Effector memory CD8-positive, alpha-beta T cell (primary cell): ENCODE data around the gene DNALI1.
"Not testable (repeated sequence)": the region's sequence is repeated elsewhere in the genome, so short reads cannot be mapped to it uniquely, and the experiment has no call there.

Source experiments
- ATAC-seq: fragments of 150-1000 bp; cut with Tn5 transposase; replicated peaks from 2 replicates; pipeline ENCODE4 v1.10.0; 2021; ENCODE audit warnings: mild to moderate bottlenecking, moderate library complexity
- DNase-seq, 3 experiments: peaks; one replicate each; pipeline ENCODE4 v3.0.0; 2021
- H3K27ac Mint-ChIP-seq, 2 donors: one replicate each; pipeline ENCODE4 v1.8.0; 2022; ENCODE audit warnings: mild to moderate bottlenecking in 2 of 2, mixed read lengths in 2 of 2, moderate library complexity in 2 of 2
- H3K27me3 Mint-ChIP-seq, 2 donors: one replicate each; pipeline ENCODE4 v1.8.0; 2022; ENCODE audit warnings: mixed read lengths in 2 of 2
- H3K36me3 Mint-ChIP-seq: one replicate; pipeline ENCODE4 v1.8.0; 2022; ENCODE audit warnings: mild to moderate bottlenecking, moderate library complexity, mixed read lengths; ENCODE audit not compliant: insufficient read depth
- H3K4me1 Mint-ChIP-seq, 2 donors: one replicate each; pipeline ENCODE4 v1.8.0; 2022; ENCODE audit warnings: low read depth in 2 of 2, mixed read lengths in 2 of 2
- H3K4me3 Mint-ChIP-seq, 2 donors: one replicate each; pipeline ENCODE4 v1.8.0; 2022; ENCODE audit warnings: mild to moderate bottlenecking in 2 of 2, mixed read lengths in 2 of 2, moderate library complexity in 2 of 2
- H3K9me3 Mint-ChIP-seq, 2 donors: one replicate each; pipeline ENCODE4 v1.8.0; 2022; ENCODE audit warnings: mixed read lengths in 2 of 2

The DNALI1 gene

DNA sequence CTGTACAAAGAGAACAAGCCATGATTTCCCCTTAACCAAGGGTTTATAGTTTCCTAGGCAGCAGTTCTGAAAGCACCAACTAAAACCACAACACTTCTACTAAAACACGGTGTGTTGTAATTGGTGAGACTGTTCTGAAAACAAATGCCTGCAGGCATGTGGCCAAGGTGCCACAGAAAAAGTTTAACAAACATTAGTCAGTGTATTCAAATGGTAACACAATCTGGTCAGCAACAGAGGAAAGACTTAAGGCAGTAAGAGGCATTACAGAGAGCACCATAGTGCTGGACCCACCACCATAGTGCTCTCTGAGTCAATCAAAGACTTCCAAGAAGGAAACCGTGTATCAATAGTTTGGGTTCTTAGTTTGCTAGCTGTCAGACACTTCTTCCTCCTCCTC, 19.4 kb upstream of the DNALI1 start:
- no peaks in the 10 kb centered on the region for H3K27me3 Mint-ChIP-seq
- H3K4me3 Mint-ChIP-seq: no peak overlapping the region
- no peaks in the 10 kb centered on the region for H3K9me3 Mint-ChIP-seq
- DNase-seq: no peak
- H3K27ac Mint-ChIP-seq: peak overlapping the region in 1 of 2 donors; percentile 61
- peaks cover 10 to 11% of the 10 kb centered on the region in 2 donors for H3K4me1 Mint-ChIP-seq
- H3K36me3 Mint-ChIP-seq: peaks cover 71% of the 10 kb centered on the region
- no peak for ATAC-seq

DNA sequence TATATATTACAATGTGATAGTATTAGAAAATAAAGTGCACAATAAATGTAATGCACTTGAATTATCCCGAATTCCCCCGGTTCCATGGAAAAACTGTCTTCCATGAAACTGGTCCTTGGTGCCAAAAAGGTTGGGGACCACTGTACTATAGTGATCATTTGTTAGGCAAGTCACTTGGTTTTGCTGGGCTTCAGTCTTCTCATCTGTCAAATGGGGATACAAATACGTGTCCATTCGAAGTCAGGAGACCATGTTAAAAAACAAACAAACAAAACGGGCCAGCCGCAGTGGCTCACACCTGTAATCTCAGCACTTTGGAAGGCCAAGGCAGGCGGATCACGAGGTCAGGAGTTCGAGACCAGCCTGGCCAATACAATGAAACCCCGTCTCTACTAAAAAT, 17.6 kb upstream of the DNALI1 start:
- H3K9me3 Mint-ChIP-seq, H3K27ac Mint-ChIP-seq, DNase-seq, ATAC-seq, H3K4me3 Mint-ChIP-seq, H3K27me3 Mint-ChIP-seq: not testable (repeated sequence)
- H3K4me1 Mint-ChIP-seq: peaks cover 10% of the 10 kb centered on the region in 2 donors
- peaks cover 86% of the 10 kb centered on the region for H3K36me3 Mint-ChIP-seq

DNA sequence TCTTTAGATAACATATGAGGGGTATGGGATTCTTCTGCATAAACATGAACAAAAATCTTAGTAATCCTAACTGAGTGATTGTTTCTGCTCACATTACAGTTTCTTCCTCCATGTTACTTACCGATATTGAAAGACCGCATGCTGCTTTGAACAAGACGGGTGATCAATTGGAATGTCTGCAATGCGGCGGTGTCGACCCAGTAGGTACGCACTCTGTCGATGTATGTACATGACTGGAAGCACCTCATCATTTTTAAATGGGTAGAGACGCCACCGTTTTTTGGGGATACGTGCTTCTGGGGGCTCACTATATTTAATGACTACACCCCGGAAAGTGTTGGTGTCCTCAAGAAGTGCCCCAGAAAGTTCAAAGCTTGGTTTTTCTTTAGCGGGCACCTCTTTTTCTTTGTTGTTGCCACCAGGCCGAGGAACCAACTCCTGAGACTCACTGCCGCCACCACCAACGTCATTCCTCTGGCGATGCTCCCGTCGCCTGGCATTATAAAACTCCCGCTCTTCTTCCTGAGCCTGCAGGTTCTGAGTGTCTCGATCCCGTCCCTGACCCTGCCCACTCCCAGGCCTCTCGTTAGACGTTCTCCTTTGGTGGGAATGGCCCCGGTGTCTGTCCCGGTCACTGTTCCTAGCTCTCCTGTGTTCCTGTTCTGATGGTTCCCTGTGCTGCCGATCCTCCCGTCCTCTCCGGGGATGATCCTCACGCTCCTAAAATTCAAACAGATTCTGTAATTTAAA, 16.5 kb upstream of the DNALI1 start:
- Mint-ChIP-seq H3K4me3 (no peak overlapping the region), H3K9me3 (no peaks in the 10 kb centered on the region), H3K27ac (no peak overlapping the region), H3K4me1 (peaks cover 7 to 10% of the 10 kb centered on the region in 2 donors), H3K36me3 (peaks cover 89% of the 10 kb centered on the region), H3K27me3 (no peaks in the 10 kb centered on the region)
- ATAC-seq (no peak), DNase-seq (no peak)

DNA sequence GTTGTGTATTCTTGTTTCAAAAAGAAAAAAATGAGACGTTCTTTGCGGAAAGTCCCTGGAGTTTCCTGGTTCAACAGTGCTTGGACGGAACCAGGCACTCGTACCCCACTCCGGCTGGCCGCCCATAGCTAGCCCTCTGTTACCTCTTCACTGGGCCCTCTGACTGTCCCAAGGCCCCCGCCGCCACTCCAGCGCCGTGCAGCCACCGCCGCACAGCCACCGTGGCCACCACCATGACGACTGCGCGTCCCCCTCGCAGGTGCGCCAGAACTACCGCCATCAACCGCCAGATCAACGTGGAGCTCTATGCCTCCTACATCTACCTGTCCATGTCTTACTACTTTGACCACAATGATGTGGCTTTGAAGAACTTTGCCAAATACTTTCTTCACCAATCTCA, 12.2 kb upstream of the DNALI1 start:
- peaks cover 87% of the 10 kb centered on the region for H3K36me3 Mint-ChIP-seq
- peaks cover 7 to 15% of the 10 kb centered on the region in 2 donors for H3K4me1 Mint-ChIP-seq
- ATAC-seq (no peak), DNase-seq (no peak)
- no peak overlapping the region for H3K4me3 Mint-ChIP-seq
- H3K9me3 Mint-ChIP-seq: no peaks in the 10 kb centered on the region
- no peaks in the 10 kb centered on the region for H3K27me3 Mint-ChIP-seq
- no peak overlapping the region for H3K27ac Mint-ChIP-seq

DNA sequence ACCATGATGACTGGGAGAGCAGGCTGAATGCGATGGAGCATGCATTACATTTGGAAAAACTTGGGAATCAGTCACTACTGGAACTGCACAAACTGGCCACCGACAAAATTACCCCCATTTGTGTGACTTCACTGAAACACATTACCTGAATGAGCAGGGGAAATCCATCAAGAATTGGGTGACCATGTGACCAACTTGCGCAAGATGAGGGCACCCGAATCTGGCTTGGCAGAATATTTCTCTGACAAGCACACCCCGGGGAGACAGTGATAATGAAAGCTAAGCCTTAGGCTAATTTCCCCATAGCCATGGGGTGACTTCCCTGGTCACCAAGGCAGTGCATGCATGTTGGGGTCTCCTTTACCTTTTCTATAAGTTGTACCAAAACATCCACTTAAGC, 11.7 kb upstream of the DNALI1 start:
- Mint-ChIP-seq H3K4me3 (no peak overlapping the region), H3K9me3 (no peaks in the 10 kb centered on the region), H3K27ac (no peak overlapping the region), H3K27me3 (no peaks in the 10 kb centered on the region), H3K4me1 (peaks cover 10 to 20% of the 10 kb centered on the region in 2 donors), H3K36me3 (peaks cover 87% of the 10 kb centered on the region)
- ATAC-seq (no peak), DNase-seq (no peak)

DNA sequence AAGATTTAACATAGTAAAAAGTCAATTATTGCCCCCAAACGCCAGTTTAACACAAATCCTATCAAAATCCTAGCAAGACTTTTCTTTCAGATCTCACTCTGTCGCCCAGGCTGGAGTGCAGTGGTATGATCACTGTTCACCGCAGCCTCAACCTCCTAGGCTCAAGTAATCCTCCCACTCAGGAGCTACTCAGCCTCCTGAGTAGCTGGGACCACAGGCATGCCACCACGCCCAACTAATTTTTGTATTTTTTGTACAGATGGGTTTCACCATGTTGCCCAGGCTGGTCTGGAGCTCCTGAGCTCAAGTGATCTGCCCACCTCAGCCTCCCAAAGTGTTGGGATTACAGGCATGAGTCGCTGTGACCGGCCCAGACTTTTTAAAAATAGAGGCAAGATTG, 7.4 kb upstream of the DNALI1 start:
- H3K27ac Mint-ChIP-seq: peak overlapping the region; percentile 73 to 79
- DNase-seq (no peak), ATAC-seq (no peak)
- H3K4me3 Mint-ChIP-seq: no peak overlapping the region
- H3K9me3 Mint-ChIP-seq: no peaks in the 10 kb centered on the region
- H3K4me1 Mint-ChIP-seq: peaks cover 30 to 53% of the 10 kb centered on the region in 2 donors
- H3K27me3 Mint-ChIP-seq: no peaks in the 10 kb centered on the region
- peaks cover 71% of the 10 kb centered on the region for H3K36me3 Mint-ChIP-seq

DNA sequence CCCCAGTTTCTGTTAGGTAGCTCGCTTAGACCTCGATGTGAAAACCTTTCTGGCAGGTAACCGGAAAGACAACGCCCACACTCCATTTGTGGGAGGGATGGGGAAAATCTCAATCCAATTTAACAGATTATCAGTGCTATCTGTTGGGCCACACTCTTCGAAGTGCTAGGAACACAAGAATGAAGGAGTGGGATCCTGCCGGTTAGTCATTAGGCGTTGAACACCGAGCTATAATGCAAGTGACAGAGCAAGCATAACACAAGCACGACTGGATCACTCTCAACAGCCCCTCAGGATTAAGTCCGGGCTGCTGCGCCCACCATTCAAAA, 3.2 kb upstream of the DNALI1 start:
- H3K4me3 Mint-ChIP-seq: peak overlapping the region; percentile 95 to 100
- H3K27me3 Mint-ChIP-seq: no peaks in the 10 kb centered on the region
- H3K27ac Mint-ChIP-seq: peak overlapping the region; percentile 96 to 99
- peaks cover 30 to 49% of the 10 kb centered on the region in 2 donors for H3K4me1 Mint-ChIP-seq
- peaks cover 36% of the 10 kb centered on the region for H3K36me3 Mint-ChIP-seq
- ATAC-seq (peak; percentile 16), DNase-seq (no peak)
- H3K9me3 Mint-ChIP-seq: no peaks in the 10 kb centered on the region

DNA sequence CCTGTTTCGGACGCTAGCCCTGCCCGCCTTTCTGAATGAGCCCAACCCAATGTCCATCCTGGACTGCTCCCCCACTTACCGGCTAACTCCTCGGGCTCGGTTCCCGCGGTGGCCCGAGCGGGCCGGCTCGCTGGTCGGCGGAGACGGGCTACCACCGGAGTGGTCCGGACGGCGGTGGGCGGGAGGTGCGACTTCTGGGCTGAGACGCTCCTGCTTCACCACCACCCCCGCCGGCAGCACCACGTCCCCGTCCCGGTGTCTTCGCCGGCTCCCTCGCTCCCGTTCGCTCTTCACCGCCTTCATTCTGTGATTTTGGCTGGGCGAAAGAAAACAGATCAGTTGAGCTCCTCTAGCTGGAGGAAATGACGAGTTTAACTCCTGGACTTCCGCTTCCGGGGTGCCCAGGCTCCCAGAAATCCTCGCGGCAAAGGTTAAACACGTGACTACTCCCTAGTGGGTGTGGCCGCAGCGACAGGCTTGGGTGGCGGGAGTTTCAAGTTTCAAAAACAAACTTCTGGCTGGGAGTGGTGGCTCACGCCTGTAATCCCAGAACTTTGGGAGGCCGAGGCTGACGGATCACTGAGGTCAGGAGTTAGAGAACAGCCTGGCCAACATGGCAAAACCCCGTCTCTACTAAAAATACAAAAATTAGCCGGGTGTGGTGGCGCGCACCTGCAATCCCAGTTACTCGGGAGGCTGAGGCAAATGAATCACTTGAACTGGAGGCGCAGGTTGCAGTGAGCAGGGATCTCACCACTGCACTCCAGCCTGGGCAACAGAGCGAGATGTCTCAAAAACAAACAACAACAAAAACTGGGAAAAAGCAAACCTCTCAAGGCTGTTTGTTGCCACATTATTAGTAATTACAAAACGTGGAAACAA, 2.6 kb upstream of the DNALI1 start, which contains the start of gene SNIP1:
SNIP1 (minus strand) TSS at position 367 of the 882 bp plus-strand sequence; CDS start at position 303, 64 bp downstream.
- H3K9me3 Mint-ChIP-seq: no peaks in the 10 kb centered on the region

DNA sequence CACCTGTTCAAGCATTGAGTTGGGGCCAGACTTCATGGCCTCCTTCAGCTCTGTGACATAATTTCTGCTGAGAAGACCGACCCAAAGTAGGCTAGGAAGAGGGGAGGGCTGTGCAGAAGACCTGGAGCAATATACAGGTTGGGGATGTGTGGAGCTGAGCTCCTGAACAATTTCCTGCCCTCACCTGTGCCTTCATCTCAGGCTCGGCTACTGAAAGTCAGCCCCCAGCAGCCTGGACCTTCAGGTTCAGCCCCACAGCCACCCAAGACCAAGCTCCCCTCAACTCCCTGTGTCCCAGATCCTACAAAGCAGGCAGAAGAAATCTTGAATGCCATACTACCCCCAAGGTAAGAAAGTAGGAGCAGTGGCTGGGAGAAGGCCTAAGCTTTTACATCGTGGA, 662 bp downstream of the DNALI1 start:
- H3K4me3 Mint-ChIP-seq: no peak overlapping the region
- no peak for ATAC-seq
- peaks cover 11% of the 10 kb centered on the region for H3K36me3 Mint-ChIP-seq

More for the DNA sequence above, 2.6 kb upstream of the DNALI1 start, which contains the start of gene SNIP1:
- DNase-seq (peak; percentile 89 to 91 (median 89)), ATAC-seq (peak; percentile 100)
- Mint-ChIP-seq H3K36me3 (peaks cover 30% of the 10 kb centered on the region), H3K4me1 (peaks cover 28 to 43% of the 10 kb centered on the region in 2 donors), H3K4me3 (peak within 1 kb of the TSS; percentile 95 to 100), H3K27me3 (peaks cover 0 to 5% of the 10 kb centered on the region in 2 donors), H3K27ac (peak within 1 kb of the TSS; percentile 96 to 99)

DNA sequence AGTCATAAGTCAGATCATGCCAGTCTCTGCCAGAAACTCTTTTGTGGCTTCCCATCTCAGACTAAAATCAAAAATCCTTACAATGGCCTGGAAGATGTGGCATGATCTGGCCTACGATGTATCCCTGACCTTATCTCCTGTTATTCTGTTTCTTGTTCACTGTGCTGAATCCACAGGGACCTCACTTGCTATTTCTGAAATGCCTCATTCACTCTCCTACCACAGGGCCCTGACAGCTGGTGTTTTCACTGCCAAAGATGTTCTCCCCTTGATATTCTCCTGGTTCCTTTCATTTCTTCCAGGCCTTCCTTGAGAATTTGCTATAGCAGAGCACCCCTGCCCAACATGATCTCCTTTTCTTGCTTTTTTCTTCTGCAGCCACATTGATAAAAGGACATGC, 1.7 kb downstream of the DNALI1 start:
- Mint-ChIP-seq H3K4me3 (no peak overlapping the region), H3K27me3 (peaks cover 0 to 12% of the 10 kb centered on the region in 2 donors), H3K36me3 (peaks cover 7% of the 10 kb centered on the region), H3K4me1 (peaks cover 5 to 8% of the 10 kb centered on the region in 2 donors), H3K27ac (no peak overlapping the region), H3K9me3 (no peaks in the 10 kb centered on the region)
- no peak for ATAC-seq
- no peak for DNase-seq

More for the DNA sequence above, 662 bp downstream of the DNALI1 start:
- no peak for DNase-seq
- no peaks in the 10 kb centered on the region for H3K9me3 Mint-ChIP-seq
- H3K27me3 Mint-ChIP-seq: peaks cover 0 to 12% of the 10 kb centered on the region in 2 donors
- no peak overlapping the region for H3K27ac Mint-ChIP-seq
- H3K4me1 Mint-ChIP-seq: peaks cover 13 to 18% of the 10 kb centered on the region in 2 donors

DNA sequence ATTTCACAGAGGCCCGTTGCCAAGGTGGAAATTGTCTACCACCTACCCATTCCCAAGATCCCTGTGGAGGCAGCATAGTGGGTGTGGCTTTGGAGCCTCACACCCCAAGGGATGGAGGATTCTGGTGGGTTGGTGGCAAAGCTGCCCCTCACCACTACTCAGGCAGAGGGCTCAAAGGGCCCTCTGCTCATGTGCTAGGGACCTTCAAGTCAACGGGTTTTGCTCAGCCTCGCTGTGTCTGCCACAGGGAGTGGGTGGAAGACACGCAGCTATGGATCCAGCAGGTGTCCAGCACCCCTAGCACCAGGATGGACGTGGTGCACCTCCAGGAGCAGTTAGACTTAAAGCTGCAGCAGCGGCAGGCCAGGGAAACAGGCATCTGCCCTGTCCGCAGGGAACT, 2.3 kb downstream of the DNALI1 start:
- DNase-seq (no peak), ATAC-seq (no peak)
- Mint-ChIP-seq H3K36me3 (peaks cover 5% of the 10 kb centered on the region), H3K27ac (no peak overlapping the region), H3K27me3 (peaks cover 0 to 12% of the 10 kb centered on the region in 2 donors), H3K4me3 (no peak overlapping the region), H3K9me3 (no peaks in the 10 kb centered on the region), H3K4me1 (peaks cover 2 to 4% of the 10 kb centered on the region in 2 donors)

DNA sequence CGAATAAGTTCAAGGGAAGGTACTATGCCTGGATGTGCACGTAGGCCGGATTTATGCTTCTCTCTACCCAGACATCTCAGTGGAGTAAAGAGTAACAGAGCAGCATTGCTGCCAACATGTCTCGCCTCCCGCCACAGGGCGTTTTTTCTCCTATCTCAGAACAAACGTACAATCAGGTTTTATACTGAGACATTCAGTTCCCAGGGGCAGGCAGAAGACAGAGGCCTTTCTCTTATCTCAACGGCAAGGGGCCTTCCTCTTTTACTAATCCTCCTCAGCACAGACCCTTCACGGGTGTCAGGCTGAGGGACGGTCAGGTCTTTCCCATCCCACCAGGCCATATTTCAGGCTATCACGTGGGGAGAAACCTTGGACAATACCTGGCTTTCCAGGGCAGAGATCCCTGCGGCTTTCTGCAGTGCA, 3.2 kb downstream of the DNALI1 start:
- peaks cover 0 to 12% of the 10 kb centered on the region in 2 donors for H3K27me3 Mint-ChIP-seq
- DNase-seq, H3K9me3 Mint-ChIP-seq, ATAC-seq, H3K27ac Mint-ChIP-seq, H3K4me1 Mint-ChIP-seq, H3K36me3 Mint-ChIP-seq, H3K4me3 Mint-ChIP-seq: not testable (repeated sequence)

DNA sequence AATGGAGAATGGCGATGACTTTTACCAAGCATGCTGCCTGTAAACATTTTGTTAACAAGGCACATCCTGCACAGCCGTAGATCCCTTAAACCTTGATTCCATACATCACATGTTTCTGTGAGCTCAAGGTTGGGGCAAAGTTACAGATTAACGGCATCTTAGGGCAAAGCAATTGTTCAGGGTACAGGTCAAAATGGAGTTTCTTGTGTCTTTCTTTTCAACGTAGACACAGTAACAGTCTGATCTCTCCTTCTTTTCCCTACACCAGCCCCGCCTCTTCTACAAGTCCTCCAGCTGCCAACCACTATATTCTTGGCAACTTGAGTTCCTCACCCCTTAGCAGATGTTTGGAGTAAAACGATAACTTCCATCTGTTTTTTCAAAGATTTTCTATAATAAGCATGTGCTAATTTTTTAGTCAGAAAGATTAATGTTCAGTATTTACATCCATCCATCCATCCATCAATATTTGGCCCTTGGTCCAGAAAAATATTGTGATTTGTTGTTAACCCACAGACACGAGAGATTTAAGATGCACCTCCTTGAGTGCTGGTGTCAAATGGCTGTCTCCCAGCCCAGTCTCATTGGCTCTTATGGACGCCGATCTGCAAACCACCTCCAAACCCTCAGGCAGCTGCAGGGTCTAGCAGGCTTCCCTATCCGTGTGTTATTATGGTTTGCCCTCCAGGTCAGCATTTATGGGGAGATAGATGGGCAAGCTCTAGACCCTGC, 3.8 kb downstream of the DNALI1 start:
- DNase-seq (no peak), ATAC-seq (no peak)
- Mint-ChIP-seq H3K9me3 (no peaks in the 10 kb centered on the region), H3K27ac (no peak overlapping the region), H3K36me3 (peaks cover 6% of the 10 kb centered on the region), H3K4me3 (no peak overlapping the region), H3K4me1 (no peaks in the 10 kb centered on the region), H3K27me3 (peaks cover 0 to 12% of the 10 kb centered on the region in 2 donors)
